AG09309 (cell line): Measurements from ENCODE around the gene KNDC1.

Experiments used
- DNase-seq: peaks from one replicate; pipeline ENCODE4 v3.0.0-alpha.2; 2010; ENCODE audit warnings: low read depth
- H3K4me3 ChIP-seq: 2 replicates; pipeline ENCODE4 v1.5.1; 2011; ENCODE audit warnings: mild to moderate bottlenecking, low read depth, low read length, moderate library complexity; ENCODE audit not compliant: control insufficient read depth
- TF ChIP-seq, protein P1 (sequence below): IDR thresholded peaks from 2 replicates; pipeline ENCODE4 v1.5.1; 2011; ENCODE audit warnings: mild to moderate bottlenecking, low read depth, low read length, inconsistent platforms; ENCODE audit not compliant: insufficient read depth, control insufficient read depth; ENCODE audit errors: missing control alignments

The KNDC1 gene

DNA sequence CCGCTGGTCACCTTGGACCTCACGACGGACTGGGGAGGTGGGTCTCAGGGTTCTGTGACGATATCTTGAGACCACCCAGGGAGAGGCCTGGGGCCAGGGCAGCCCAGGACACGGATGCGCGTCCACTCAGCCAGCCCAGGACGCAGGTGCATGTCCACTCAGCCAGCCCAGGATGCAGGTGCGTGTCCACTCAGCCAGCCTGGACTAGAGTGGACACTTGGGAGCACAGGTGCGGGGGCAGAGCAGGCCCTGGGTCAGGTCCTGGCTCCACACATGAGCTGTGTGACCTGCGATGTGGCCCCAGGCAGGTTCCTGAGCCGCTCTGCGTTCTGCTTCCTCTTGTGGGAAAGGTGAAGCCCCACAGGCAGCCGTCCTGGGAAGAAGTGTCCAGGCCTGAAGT, 22.2 kb downstream of the KNDC1 start:
- TF ChIP-seq, protein P1, sequence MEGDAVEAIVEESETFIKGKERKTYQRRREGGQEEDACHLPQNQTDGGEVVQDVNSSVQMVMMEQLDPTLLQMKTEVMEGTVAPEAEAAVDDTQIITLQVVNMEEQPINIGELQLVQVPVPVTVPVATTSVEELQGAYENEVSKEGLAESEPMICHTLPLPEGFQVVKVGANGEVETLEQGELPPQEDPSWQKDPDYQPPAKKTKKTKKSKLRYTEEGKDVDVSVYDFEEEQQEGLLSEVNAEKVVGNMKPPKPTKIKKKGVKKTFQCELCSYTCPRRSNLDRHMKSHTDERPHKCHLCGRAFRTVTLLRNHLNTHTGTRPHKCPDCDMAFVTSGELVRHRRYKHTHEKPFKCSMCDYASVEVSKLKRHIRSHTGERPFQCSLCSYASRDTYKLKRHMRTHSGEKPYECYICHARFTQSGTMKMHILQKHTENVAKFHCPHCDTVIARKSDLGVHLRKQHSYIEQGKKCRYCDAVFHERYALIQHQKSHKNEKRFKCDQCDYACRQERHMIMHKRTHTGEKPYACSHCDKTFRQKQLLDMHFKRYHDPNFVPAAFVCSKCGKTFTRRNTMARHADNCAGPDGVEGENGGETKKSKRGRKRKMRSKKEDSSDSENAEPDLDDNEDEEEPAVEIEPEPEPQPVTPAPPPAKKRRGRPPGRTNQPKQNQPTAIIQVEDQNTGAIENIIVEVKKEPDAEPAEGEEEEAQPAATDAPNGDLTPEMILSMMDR, result no peak
- no peak for DNase-seq
- H3K4me3 ChIP-seq, result no peak overlapping the region

DNA sequence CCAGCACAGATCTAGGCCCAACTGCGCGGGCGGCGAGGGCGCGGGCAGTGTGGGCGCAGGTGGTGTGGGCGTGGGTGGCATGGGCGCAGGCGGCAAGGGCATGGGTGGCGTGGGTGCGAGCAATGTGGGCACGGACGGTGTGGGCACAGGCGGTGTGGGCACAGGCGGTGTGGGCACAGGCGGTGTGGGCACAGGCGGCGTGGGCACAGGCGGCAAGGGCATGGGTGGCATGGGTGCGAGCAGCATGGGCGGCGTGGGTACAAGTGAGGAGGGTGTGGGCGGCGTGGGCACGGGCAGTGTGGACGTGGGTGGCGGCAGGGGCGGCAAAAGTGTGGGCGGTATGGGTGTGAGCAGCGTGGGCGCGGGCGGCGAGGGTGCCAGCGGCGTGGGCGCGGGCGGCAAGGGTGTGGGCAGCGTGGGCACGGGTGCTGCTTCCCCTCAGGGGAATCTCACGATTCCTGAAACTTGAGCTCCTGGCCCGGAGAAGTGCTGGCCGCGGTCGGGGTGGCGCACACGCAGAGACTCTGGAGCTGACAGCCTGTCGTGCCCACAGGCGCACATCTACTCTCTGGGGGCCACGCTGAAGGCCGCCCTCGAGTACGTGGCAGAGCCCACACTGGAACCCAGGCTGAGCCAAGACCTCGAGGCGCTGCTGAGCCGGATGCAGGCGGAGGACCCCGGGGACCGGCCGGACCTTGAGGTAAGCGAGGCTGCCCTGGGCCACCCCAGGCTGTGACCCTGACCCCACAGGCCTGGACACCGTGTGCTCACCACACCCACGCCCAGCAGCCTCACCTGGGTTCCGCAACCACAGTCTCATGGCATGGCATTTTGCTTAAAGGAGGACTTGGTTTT, 23.0 kb downstream of the KNDC1 start:
- H3K4me3 ChIP-seq, result no peak overlapping the region
- no peak for DNase-seq
- TF ChIP-seq, protein P1, result no peak

DNA sequence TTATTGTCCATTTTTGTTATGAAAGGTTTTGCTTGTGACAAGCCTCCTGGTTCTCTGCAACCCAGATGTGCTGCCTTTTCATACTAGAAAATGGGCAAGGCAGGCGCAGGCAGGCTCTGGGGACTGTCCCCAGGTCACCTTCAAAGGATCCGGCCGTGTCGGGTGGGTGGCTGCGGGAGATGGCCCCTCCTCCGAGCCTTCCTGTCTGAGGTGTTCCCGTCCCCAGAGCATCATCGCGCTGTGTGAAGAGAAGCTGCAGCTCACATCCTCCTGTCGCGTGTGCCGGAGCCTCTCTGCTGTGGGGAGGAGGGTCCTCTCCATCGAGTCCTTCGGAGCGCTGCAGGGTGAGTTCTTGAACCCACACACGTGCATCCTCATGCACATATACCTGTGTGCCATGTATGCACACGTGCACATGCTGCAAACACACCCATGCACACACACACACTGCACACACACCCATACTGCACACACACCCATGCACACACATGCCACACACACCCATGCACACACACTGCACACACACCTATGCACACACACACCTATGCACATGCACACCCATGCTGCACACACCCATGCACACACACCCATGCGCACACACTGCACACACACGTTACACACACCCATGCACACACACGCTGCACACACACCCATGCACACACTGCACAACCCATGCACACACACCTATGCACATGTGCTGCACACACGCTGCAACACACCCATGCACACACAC, 23.8 kb downstream of the KNDC1 start:
- TF ChIP-seq, protein P1, result no peak
- no peak for DNase-seq
- no peak overlapping the region for H3K4me3 ChIP-seq

DNA sequence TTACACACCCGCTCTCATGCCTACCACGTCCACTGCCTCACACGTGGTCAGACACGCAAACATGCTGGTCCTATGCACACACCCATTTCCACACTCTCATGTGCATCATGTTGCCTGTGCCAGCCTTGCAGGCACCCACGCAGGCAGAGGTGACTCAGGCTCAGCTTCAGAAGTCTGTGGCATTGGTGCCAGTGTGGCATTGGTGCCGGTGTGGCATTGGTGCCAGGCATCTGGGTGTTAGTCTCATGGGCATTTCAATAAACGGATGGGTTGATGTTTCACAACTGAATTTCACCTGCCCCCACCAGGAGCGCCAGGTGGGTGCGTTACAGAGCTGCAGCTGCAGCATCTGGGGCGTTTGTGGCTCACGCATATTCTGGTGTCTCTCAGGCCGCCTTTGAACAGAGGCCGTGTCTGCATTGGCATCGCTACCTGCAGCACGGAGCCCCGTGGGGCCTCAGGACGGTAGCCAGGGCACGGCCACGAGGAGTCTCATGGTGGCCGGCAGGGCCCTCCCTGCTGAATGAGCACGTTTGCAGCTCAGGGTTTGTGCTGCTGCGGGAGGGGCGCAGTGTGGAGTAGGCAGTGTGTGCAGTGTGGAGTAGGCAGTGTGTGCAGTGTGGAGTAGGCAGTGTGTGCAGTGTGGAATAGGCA, 24.7 kb downstream of the KNDC1 start:
- H3K4me3 ChIP-seq, result no peak overlapping the region
- TF ChIP-seq, protein P1, result no peak
- no peak for DNase-seq

DNA sequence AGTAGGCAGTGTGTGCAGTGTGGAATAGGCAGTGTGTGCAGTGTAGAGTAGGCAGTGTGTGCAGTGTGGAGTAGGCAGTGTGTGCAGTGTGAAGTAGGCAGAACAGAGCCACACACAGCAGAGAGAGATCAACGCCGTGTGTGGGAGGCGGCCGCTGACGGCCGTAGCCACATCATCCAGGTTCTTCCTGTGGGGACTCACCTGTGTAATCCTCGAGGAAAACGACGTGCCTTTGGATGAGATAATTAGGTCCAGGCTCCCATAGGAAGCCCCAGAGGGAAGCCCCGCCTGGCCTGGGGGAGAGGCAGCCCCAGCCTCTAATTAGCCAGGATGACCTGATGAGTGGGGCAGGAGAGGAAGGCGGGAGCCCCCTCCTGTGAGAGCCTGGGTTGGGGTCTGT, 25.4 kb downstream of the KNDC1 start:
- TF ChIP-seq, protein P1, result no peak
- H3K4me3 ChIP-seq, result no peak overlapping the region
- DNase-seq, result no peak

DNA sequence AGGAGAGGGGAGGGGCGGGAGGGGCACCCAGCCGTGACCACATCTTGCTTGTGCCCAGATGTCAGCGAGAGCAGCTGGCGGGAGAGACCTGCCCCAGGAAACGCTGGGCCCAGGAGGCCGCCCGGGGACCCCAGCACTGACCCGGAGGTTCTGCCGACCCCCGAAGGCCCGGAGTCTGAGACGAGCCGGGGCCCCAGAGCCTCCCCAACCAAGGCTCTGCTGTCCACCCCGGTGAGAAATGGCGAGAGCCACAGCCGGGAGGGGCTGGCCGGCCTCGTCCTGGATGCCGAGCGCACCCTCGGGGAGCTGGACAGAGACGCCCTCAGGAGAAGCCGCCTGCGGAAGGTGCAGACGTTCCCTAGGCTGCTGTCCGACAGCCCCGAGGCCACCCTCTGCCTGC, 25.9 kb downstream of the KNDC1 start:
- TF ChIP-seq, protein P1, result no peak
- DNase-seq, result no peak
- no peak overlapping the region for H3K4me3 ChIP-seq
